ENCODE measurements around the gene KAT8. TPM values are rescaled to one million over a fixed set of nuclear protein-coding genes. Genes with fewer than 3 reads are reported as not detected.

KAT8 gene
- total and polyA plus RNA-seq, 4 donors: 15.9 to 37.4 (median 19.6) TPM

DNA sequence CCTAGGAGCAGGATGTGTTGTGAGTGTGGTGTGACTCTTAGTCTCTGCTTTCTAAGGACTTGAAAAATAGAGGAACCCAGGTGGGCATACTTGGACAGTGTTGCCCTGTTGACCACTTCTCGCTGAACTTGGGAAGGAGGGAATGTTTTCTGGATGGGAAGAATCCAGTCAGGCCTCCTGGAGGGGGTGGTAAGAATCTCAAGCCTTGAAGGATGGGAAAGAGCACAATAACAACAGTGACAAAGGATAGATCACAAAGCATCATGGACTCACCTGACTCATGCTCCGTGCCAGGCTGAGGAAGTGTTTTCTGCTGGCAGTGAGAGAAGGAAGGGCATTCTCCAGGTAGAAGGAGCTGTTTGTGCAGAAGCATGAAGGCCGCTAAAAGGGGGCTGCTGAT, 8.4 kb downstream of the KAT8 start:
- Histone ChIP-seq H3K4me3 (ENCODE audit: low read depth in 1 of 3, low read length in 3 of 3) (no peak overlapping the region), H3K4me1 (ENCODE audit: control insufficient read depth in 4 of 4, insufficient read depth in 4 of 4, low read length in 3 of 4) (no peaks in the 10 kb centered on the region), H3K27ac (ENCODE audit: low read depth in 1 of 2, low read length in 2 of 2) (no peak overlapping the region), H3K9ac (ENCODE audit: low read depth in 1 of 2, low read length in 2 of 2) (no peak overlapping the region), H3K36me3 (ENCODE audit: control insufficient read depth in 4 of 4, insufficient read depth in 3 of 4, low read depth in 1 of 4, low read length in 3 of 4) (peaks cover 0 to 41% (median 17%) of the 10 kb centered on the region in 4 donors), H3K27me3 (ENCODE audit: control insufficient read depth in 4 of 4, insufficient read depth in 4 of 4, low read length in 3 of 4) (no peaks in the 10 kb centered on the region), H3K9me3 (ENCODE audit: control insufficient read depth in 4 of 4, low read length in 3 of 4) (no peaks in the 10 kb centered on the region)
- WGBS: 95% methylated on average over 3 of the region's 3 CpGs
- DNase-seq (ENCODE audit: low spot score): no peak
- TF ChIP-seq FOXA1 (IDR thresholded peaks at IDR 0.05): no peak
- TF ChIP-seq, protein P1, sequence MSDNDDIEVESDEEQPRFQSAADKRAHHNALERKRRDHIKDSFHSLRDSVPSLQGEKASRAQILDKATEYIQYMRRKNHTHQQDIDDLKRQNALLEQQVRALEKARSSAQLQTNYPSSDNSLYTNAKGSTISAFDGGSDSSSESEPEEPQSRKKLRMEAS (IDR thresholded peaks at IDR 0.05): no peak
- no peak for TF ChIP-seq YY1 (IDR thresholded peaks at IDR 0.05)
- no peak for TF ChIP-seq FOXA2 (IDR thresholded peaks at IDR 0.05)
- no peak for TF ChIP-seq EGR1 (IDR thresholded peaks at IDR 0.05; ENCODE audit: low read depth in 2 of 2)
- no peak for TF ChIP-seq NR2F2 (IDR thresholded peaks at IDR 0.05)
- TF ChIP-seq, protein P2, sequence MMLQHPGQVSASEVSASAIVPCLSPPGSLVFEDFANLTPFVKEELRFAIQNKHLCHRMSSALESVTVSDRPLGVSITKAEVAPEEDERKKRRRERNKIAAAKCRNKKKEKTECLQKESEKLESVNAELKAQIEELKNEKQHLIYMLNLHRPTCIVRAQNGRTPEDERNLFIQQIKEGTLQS (IDR thresholded peaks at IDR 0.05): no peak
- TF ChIP-seq, protein P3, sequence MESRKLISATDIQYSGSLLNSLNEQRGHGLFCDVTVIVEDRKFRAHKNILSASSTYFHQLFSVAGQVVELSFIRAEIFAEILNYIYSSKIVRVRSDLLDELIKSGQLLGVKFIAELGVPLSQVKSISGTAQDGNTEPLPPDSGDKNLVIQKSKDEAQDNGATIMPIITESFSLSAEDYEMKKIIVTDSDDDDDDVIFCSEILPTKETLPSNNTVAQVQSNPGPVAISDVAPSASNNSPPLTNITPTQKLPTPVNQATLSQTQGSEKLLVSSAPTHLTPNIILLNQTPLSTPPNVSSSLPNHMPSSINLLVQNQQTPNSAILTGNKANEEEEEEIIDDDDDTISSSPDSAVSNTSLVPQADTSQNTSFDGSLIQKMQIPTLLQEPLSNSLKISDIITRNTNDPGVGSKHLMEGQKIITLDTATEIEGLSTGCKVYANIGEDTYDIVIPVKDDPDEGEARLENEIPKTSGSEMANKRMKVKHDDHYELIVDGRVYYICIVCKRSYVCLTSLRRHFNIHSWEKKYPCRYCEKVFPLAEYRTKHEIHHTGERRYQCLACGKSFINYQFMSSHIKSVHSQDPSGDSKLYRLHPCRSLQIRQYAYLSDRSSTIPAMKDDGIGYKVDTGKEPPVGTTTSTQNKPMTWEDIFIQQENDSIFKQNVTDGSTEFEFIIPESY (IDR thresholded peaks at IDR 0.05): no peak
- no peak for TF ChIP-seq RAD21 (IDR thresholded peaks at IDR 0.05)
- no peak for TF ChIP-seq SP1 (IDR thresholded peaks at IDR 0.05)
- TF ChIP-seq RXRA (IDR thresholded peaks at IDR 0.05): no peak

DNA sequence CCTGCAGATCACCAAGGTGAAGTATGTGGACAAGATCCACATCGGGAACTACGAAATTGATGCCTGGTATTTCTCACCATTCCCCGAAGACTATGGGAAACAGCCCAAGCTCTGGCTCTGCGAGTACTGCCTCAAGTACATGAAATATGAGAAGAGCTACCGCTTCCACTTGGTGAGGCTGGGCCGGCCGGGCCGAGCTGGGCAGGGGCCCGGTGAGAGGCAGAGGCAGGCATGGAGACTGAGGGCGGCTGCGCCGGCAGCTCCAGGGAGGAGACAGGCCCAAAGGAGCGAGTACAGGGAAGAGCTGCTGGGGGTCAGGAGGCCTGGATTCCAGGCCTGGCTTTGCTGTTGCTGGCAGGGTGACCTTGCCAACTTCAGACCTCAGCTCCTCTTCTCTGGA, 9.7 kb downstream of the KAT8 start:
- 97% methylated on average over 13 of the region's 13 CpGs for WGBS
- Histone ChIP-seq H3K27me3 (ENCODE audit: control insufficient read depth in 4 of 4, insufficient read depth in 4 of 4, low read length in 3 of 4) (no peaks in the 10 kb centered on the region), H3K4me1 (ENCODE audit: control insufficient read depth in 4 of 4, insufficient read depth in 4 of 4, low read length in 3 of 4) (no peaks in the 10 kb centered on the region), H3K36me3 (ENCODE audit: control insufficient read depth in 4 of 4, insufficient read depth in 3 of 4, low read depth in 1 of 4, low read length in 3 of 4) (peaks cover 4 to 42% (median 16%) of the 10 kb centered on the region in 4 donors), H3K4me3 (ENCODE audit: low read depth in 1 of 3, low read length in 3 of 3) (no peak overlapping the region), H3K9ac (ENCODE audit: low read depth in 1 of 2, low read length in 2 of 2) (no peak overlapping the region), H3K9me3 (ENCODE audit: control insufficient read depth in 4 of 4, low read length in 3 of 4) (no peaks in the 10 kb centered on the region), H3K27ac (ENCODE audit: low read depth in 1 of 2, low read length in 2 of 2) (peak overlapping the region; percentile 68 to 77)
- TF ChIP-seq JUND (IDR thresholded peaks at IDR 0.05) (no peak), SP1 (IDR thresholded peaks at IDR 0.05) (no peak), RAD21 (IDR thresholded peaks at IDR 0.05) (no peak), TAF1 (conservative IDR thresholded peaks at IDR 0.05) (no peak), YY1 (IDR thresholded peaks at IDR 0.05) (no peak), NR2F2 (IDR thresholded peaks at IDR 0.05) (no peak), FOXA2 (IDR thresholded peaks at IDR 0.05) (no peak), EGR1 (IDR thresholded peaks at IDR 0.05; ENCODE audit: low read depth in 2 of 2) (no peak), HNF4A (conservative IDR thresholded peaks at IDR 0.05) (no peak), GABPA (IDR thresholded peaks at IDR 0.05 in 1 of 2, conservative IDR thresholded peaks at IDR 0.05 in 1 of 2) (no peak), RXRA (IDR thresholded peaks at IDR 0.05) (no peak)
- TF ChIP-seq, protein P3 (IDR thresholded peaks at IDR 0.05): no peak
- TF ChIP-seq, protein P2 (IDR thresholded peaks at IDR 0.05): no peak
- TF ChIP-seq, protein P4, sequence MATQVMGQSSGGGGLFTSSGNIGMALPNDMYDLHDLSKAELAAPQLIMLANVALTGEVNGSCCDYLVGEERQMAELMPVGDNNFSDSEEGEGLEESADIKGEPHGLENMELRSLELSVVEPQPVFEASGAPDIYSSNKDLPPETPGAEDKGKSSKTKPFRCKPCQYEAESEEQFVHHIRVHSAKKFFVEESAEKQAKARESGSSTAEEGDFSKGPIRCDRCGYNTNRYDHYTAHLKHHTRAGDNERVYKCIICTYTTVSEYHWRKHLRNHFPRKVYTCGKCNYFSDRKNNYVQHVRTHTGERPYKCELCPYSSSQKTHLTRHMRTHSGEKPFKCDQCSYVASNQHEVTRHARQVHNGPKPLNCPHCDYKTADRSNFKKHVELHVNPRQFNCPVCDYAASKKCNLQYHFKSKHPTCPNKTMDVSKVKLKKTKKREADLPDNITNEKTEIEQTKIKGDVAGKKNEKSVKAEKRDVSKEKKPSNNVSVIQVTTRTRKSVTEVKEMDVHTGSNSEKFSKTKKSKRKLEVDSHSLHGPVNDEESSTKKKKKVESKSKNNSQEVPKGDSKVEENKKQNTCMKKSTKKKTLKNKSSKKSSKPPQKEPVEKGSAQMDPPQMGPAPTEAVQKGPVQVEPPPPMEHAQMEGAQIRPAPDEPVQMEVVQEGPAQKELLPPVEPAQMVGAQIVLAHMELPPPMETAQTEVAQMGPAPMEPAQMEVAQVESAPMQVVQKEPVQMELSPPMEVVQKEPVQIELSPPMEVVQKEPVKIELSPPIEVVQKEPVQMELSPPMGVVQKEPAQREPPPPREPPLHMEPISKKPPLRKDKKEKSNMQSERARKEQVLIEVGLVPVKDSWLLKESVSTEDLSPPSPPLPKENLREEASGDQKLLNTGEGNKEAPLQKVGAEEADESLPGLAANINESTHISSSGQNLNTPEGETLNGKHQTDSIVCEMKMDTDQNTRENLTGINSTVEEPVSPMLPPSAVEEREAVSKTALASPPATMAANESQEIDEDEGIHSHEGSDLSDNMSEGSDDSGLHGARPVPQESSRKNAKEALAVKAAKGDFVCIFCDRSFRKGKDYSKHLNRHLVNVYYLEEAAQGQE (IDR thresholded peaks at IDR 0.05): no peak
- TF ChIP-seq, protein P1 (IDR thresholded peaks at IDR 0.05): no peak
- TF ChIP-seq, protein P5, sequence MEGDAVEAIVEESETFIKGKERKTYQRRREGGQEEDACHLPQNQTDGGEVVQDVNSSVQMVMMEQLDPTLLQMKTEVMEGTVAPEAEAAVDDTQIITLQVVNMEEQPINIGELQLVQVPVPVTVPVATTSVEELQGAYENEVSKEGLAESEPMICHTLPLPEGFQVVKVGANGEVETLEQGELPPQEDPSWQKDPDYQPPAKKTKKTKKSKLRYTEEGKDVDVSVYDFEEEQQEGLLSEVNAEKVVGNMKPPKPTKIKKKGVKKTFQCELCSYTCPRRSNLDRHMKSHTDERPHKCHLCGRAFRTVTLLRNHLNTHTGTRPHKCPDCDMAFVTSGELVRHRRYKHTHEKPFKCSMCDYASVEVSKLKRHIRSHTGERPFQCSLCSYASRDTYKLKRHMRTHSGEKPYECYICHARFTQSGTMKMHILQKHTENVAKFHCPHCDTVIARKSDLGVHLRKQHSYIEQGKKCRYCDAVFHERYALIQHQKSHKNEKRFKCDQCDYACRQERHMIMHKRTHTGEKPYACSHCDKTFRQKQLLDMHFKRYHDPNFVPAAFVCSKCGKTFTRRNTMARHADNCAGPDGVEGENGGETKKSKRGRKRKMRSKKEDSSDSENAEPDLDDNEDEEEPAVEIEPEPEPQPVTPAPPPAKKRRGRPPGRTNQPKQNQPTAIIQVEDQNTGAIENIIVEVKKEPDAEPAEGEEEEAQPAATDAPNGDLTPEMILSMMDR (IDR thresholded peaks at IDR 0.05; ENCODE audit: low read depth, low read length, missing input control): no peak
- no peak for DNase-seq (ENCODE audit: low spot score)
